B cell (primary cell): Measurements from ENCODE around the gene MAPKAP1.

Experiments used
- EZH2 ChIP-seq: IDR thresholded peaks from 2 replicates; pipeline ENCODE4 v1.6.1; 2012; ENCODE audit warnings: borderline replicate concordance, low read depth, mild to moderate bottlenecking, moderate library complexity, low read length; ENCODE audit not compliant: insufficient read depth, poor library complexity, severe bottlenecking
- TF ChIP-seq, protein P1 (sequence below): fragments of 200-600 bp; IDR thresholded peaks from one replicate; pipeline ENCODE4 v1.8.0; 2022; ENCODE audit warnings: antibody characterized with exemption, mild to moderate bottlenecking

DNA sequence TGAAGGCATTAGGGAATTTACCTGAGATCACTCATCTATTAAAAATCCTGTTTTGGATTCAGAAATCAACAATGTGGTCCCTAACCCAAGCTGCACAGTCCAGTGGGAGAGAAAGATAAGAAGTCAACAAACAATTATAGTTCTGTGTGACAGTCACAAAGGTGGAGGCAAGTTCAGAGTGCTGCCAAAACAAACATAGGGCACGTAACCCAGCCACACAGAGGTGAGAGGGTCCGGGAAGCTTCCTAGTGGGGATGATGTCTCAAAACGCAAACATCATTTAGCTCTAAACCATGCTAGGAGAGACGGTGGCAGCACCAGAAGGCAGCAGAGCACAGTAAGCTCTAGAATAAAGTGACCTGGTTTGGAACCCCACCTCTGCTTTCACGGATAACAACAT is 158.9 kb downstream of the MAPKAP1 start:
- TF ChIP-seq, protein P1, sequence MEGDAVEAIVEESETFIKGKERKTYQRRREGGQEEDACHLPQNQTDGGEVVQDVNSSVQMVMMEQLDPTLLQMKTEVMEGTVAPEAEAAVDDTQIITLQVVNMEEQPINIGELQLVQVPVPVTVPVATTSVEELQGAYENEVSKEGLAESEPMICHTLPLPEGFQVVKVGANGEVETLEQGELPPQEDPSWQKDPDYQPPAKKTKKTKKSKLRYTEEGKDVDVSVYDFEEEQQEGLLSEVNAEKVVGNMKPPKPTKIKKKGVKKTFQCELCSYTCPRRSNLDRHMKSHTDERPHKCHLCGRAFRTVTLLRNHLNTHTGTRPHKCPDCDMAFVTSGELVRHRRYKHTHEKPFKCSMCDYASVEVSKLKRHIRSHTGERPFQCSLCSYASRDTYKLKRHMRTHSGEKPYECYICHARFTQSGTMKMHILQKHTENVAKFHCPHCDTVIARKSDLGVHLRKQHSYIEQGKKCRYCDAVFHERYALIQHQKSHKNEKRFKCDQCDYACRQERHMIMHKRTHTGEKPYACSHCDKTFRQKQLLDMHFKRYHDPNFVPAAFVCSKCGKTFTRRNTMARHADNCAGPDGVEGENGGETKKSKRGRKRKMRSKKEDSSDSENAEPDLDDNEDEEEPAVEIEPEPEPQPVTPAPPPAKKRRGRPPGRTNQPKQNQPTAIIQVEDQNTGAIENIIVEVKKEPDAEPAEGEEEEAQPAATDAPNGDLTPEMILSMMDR = no peak
- no peak for TF ChIP-seq EZH2
